PFSK-1 (cell line): Measurements from ENCODE around the gene OPN1MW3.

Experiments used
- FOXP2 ChIP-seq: optimal IDR thresholded peaks from 2 replicates; pipeline ENCODE3; 2011; ENCODE audit warnings: borderline replicate concordance, control low read depth, inconsistent platforms; ENCODE audit not compliant: insufficient read depth; ENCODE audit errors: extremely low read length, extremely low read depth
- POLR2AphosphoS5 ChIP-seq: IDR thresholded peaks from 2 replicates; pipeline ENCODE4 v1.6.1; 2012; ENCODE audit warnings: low read depth, mild to moderate bottlenecking, control low read depth, low read length, moderate library complexity
- SIN3A ChIP-seq: IDR thresholded peaks from 2 replicates; pipeline ENCODE4 v1.6.1; 2012; ENCODE audit warnings: mild to moderate bottlenecking, low read length, moderate library complexity, borderline replicate concordance; ENCODE audit not compliant: insufficient read depth
- TAF1 ChIP-seq: IDR thresholded peaks from 2 replicates; pipeline ENCODE4 v1.6.1; 2012; ENCODE audit warnings: low read length, control low read depth, borderline replicate concordance; ENCODE audit not compliant: insufficient read depth
- TF ChIP-seq, protein P1 (sequence below), 2 experiments: IDR thresholded peaks; 2 replicates each; pipeline versions ENCODE4 v1.6.1 to v1.8.0; 2011 to 2012; ENCODE audit warnings: low read depth in 2 of 2, low read length in 2 of 2, control low read depth in 1 of 2, inconsistent platforms in 1 of 2, mild to moderate bottlenecking in 1 of 2, moderate library complexity in 1 of 2; ENCODE audit not compliant: insufficient read depth in 1 of 2

DNA sequence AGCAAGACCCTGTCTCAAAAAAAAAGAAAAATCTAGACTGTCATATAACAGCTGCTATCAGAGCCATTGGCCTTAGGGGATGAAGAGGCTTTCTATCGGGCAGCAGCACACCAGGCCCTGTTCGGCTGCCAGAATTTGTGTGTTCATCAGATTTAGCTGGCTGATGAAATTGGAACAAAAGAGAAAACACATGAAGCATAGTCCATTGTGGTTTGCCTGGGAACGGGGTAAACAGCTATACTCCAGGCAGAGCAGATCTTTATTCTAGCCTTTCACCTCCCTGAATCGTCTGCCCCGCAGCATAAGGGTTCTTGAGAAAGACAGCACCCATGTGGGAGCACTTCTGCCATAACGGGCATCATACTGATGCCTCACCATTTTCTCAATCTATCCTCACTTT, 49.8 kb downstream of the OPN1MW3 start:
- TF ChIP-seq TAF1 (no peak), POLR2AphosphoS5 (no peak), SIN3A (no peak), FOXP2 (no peak)
- TF ChIP-seq, protein P1, sequence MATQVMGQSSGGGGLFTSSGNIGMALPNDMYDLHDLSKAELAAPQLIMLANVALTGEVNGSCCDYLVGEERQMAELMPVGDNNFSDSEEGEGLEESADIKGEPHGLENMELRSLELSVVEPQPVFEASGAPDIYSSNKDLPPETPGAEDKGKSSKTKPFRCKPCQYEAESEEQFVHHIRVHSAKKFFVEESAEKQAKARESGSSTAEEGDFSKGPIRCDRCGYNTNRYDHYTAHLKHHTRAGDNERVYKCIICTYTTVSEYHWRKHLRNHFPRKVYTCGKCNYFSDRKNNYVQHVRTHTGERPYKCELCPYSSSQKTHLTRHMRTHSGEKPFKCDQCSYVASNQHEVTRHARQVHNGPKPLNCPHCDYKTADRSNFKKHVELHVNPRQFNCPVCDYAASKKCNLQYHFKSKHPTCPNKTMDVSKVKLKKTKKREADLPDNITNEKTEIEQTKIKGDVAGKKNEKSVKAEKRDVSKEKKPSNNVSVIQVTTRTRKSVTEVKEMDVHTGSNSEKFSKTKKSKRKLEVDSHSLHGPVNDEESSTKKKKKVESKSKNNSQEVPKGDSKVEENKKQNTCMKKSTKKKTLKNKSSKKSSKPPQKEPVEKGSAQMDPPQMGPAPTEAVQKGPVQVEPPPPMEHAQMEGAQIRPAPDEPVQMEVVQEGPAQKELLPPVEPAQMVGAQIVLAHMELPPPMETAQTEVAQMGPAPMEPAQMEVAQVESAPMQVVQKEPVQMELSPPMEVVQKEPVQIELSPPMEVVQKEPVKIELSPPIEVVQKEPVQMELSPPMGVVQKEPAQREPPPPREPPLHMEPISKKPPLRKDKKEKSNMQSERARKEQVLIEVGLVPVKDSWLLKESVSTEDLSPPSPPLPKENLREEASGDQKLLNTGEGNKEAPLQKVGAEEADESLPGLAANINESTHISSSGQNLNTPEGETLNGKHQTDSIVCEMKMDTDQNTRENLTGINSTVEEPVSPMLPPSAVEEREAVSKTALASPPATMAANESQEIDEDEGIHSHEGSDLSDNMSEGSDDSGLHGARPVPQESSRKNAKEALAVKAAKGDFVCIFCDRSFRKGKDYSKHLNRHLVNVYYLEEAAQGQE (IDR thresholded peaks at IDR 0.05; ENCODE audit: insufficient read depth in 1 of 2, low read depth in 2 of 2, low read length in 2 of 2), result no peak
